Testis (tissue), 3 donors: ENCODE results near the gene RHOB. TPM values are rescaled to one million over a fixed set of nuclear protein-coding genes. Genes with fewer than 3 reads are reported as not detected.

Experiments used
- DNase-seq: peaks from one replicate; pipeline ENCODE4 v3.0.0-alpha.2; 2019
- H3K27ac ChIP-seq, 2 donors: fragments of 200-600 bp; sonication (generic); one replicate each; pipeline ENCODE4 v1.5.1; 2019
- H3K27me3 ChIP-seq: fragments of 200-600 bp; sonication (generic); one replicate; pipeline ENCODE4 v1.5.1; 2019
- H3K36me3 ChIP-seq: fragments of 200-600 bp; sonication (generic); one replicate; pipeline ENCODE4 v1.5.1; 2017; ENCODE audit warnings: low read depth; ENCODE audit errors: missing control alignments
- H3K4me1 ChIP-seq: fragments of 200-600 bp; sonication (generic); one replicate; pipeline ENCODE4 v1.5.1; 2019
- H3K4me3 ChIP-seq, 2 donors: fragments of 200-600 bp; sonication (generic); one replicate each; pipeline ENCODE4 v1.5.1; 2017 to 2019
- H3K9me3 ChIP-seq: fragments of 200-600 bp; sonication (generic); one replicate; pipeline ENCODE4 v1.5.1; 2017
- CTCF ChIP-seq, 3 experiments: fragments of 450-650 bp in 2 of 3; fragments of 200-600 bp in 1 of 3; sonication (generic) in 1 of 3; IDR thresholded peaks; one replicate each; pipeline ENCODE4 v1.5.1; 2016 to 2019; ENCODE audit warnings: antibody characterized with exemption in 3 of 3, mild to moderate bottlenecking in 2 of 3, moderate library complexity in 1 of 3
- POLR2A ChIP-seq: fragments of 450-650 bp; IDR thresholded peaks from one replicate; pipeline ENCODE4 v1.6.1; 2017; ENCODE audit warnings: antibody characterized with exemption, mild to moderate bottlenecking, moderate library complexity
- WGBS, 2 donors: methylation state at CpG; one replicate each; pipeline ENCODE4 v1.1.5; 2018; 5-methylcytosine and 5-hydroxymethylcytosine counted together
- intact Hi-C: fragments of 100-400 bp; cut with DNase I; formaldehyde crosslinking; loops from one replicate; pipeline ENCODE4 v1.15.1; 2023; ENCODE audit warnings: low total_unique reads
- polyA plus RNA-seq: library from polyadenylated mRNA; stranded (reverse); fragments of 350-450 nt; fragmentation: Illumina TruSeq; extraction: RNeasy Lipid Tissue Mini Kit (QIAGEN cat#74804); gene quantifications from one replicate; pipeline ENCODE4 v1.2.3, GENCODE V29; 2014; ENCODE audit warnings: low read depth, low replicate concordance; ENCODE audit not compliant: insufficient read depth
- total RNA-seq, 2 donors: library from RNA; depleted of rRNA; stranded (reverse); fragments of >200 nt; gene quantifications; one replicate each; pipeline ENCODE4 v1.2.3, GENCODE V29; 2016

Gene RHOB
- total and polyA plus RNA-seq, 3 donors from 2014 or later = 86.3 to 244 (median 186) TPM

- no peaks in the 10 kb centered on the region for H3K9me3 ChIP-seq
- H3K27me3 ChIP-seq = no peaks in the 10 kb centered on the region
- no peak for DNase-seq
- WGBS, 2 donors = 92 to 93% methylated on average over 7 of the region's 7 CpGs
- no peaks in the 10 kb centered on the region for H3K4me1 ChIP-seq
- intact Hi-C loops = no loop called here
- TF ChIP-seq POLR2A = no peak
- TF ChIP-seq CTCF (IDR thresholded peaks at IDR 0.05) = no peak
- H3K4me3 ChIP-seq = no peak overlapping the region
- no peaks in the 10 kb centered on the region for H3K36me3 ChIP-seq
- H3K27ac ChIP-seq = no peak overlapping the region
These were observed 10.0 kb upstream of the RHOB start for GRCh38 chr2:20436716-20437470.

- Histone ChIP-seq H3K9me3 (no peaks in the 10 kb centered on the region), H3K27me3 (no peaks in the 10 kb centered on the region), H3K27ac (peak overlapping the region in 1 of 2 donors; percentile 17), H3K36me3 (no peaks in the 10 kb centered on the region), H3K4me3 (no peak overlapping the region), H3K4me1 (no peaks in the 10 kb centered on the region)
- no peak for DNase-seq
- TF ChIP-seq POLR2A (no peak), CTCF (IDR thresholded peaks at IDR 0.05) (no peak)
- intact Hi-C loops = no loop called here
- 65 to 74% methylated on average over 7 of the region's 7 CpGs for WGBS, 2 donors
These were observed 8.3 kb upstream of the RHOB start for GRCh38 chr2:20438334-20439192.

- Histone ChIP-seq H3K4me1 (no peaks in the 10 kb centered on the region), H3K27me3 (no peaks in the 10 kb centered on the region), H3K4me3 (no peak overlapping the region), H3K27ac (peak overlapping the region in 1 of 2 donors; percentile 17), H3K9me3 (no peaks in the 10 kb centered on the region), H3K36me3 (no peaks in the 10 kb centered on the region)
- intact Hi-C loops = no loop called here
- TF ChIP-seq POLR2A (no peak), CTCF (IDR thresholded peaks at IDR 0.05) (no peak)
- WGBS, 2 donors = 88 to 92% methylated on average over 4 of the region's 4 CpGs
- DNase-seq = no peak
These were observed 7.7 kb upstream of the RHOB start for GRCh38 chr2:20439193-20439475.

GRCh38 chr2:20439503-20439902 lies 7.4 kb upstream of the RHOB start:
- Histone ChIP-seq H3K27ac (peak overlapping the region in 1 of 2 donors; percentile 17), H3K9me3 (no peaks in the 10 kb centered on the region), H3K4me1 (no peaks in the 10 kb centered on the region), H3K36me3 (no peaks in the 10 kb centered on the region), H3K4me3 (no peak overlapping the region), H3K27me3 (no peaks in the 10 kb centered on the region)
- no peak for DNase-seq
- intact Hi-C loops = no loop called here
- 79 to 83% methylated on average over 5 of the region's 5 CpGs for WGBS, 2 donors
- no peak for TF ChIP-seq POLR2A
- TF ChIP-seq CTCF (IDR thresholded peaks at IDR 0.05) = no peak
